Body of pancreas (tissue), 4 donors: Measurements from ENCODE around the gene CYP2W1. TPM values are rescaled to one million over a fixed set of nuclear protein-coding genes. Genes with fewer than 3 reads are reported as not detected.

Experiments
- ATAC-seq: fragments of 150-250 bp; one replicate; pipeline ENCODE4 v1.9.1; 2016
- DNase-seq, 4 donors: peaks; one replicate each; pipeline ENCODE4 v3.0.0-alpha.2; 2019
- H3K27ac ChIP-seq, 4 donors: fragments of 200-600 bp; sonication (generic); 1 replicate in 3 of 4; 2 replicates in 1 of 4; pipeline versions ENCODE4 v1.5.1 to v1.6.1; 2016 to 2019; ENCODE audit warnings: mild to moderate bottlenecking in 1 of 4, mixed read lengths in 1 of 4, moderate library complexity in 1 of 4
- H3K27me3 ChIP-seq, 2 donors: fragments of 200-600 bp; sonication (generic); one replicate each; pipeline ENCODE4 v1.6.0; 2016; ENCODE audit warnings: mild to moderate bottlenecking in 1 of 2
- H3K36me3 ChIP-seq, 2 donors: fragments of 200-600 bp; sonication (generic); replicated peaks in 1 of 2; 2 replicates each; pipeline ENCODE4 v1.5.1; 2016; ENCODE audit warnings: low read depth in 2 of 2; ENCODE audit not compliant: insufficient read depth in 1 of 2
- H3K4me1 ChIP-seq: fragments of 200-600 bp; sonication (generic); one replicate; pipeline ENCODE4 v1.6.0; 2016
- H3K4me3 ChIP-seq, 2 donors: fragments of 200-600 bp; sonication (generic); 1 replicate in 1 of 2; 2 replicates in 1 of 2; pipeline ENCODE4 v1.5.1; 2016 to 2019
- H3K9me3 ChIP-seq, 3 donors: fragments of 200-600 bp; sonication (generic); 1 replicate in 2 of 3; 2 replicates in 1 of 3; pipeline ENCODE4 v1.5.1; 2016
- CTCF ChIP-seq, 7 experiments: fragments of 450-650 bp in 4 of 7; fragments of 200-600 bp in 3 of 7; sonication (generic) in 3 of 7; IDR thresholded peaks; one replicate each; pipeline ENCODE4 v1.5.1; 2016 to 2019; ENCODE audit warnings: antibody characterized with exemption in 7 of 7
- POLR2A ChIP-seq, 3 donors: fragments of 450-650 bp; IDR thresholded peaks; one replicate each; pipeline ENCODE4 v1.6.1; 2016; ENCODE audit warnings: antibody characterized with exemption in 3 of 3, mild to moderate bottlenecking in 2 of 3
- WGBS, 2 donors: methylation state at CpG; one replicate each; pipeline ENCODE4 v1.1.5; 2017; 5-methylcytosine and 5-hydroxymethylcytosine counted together
- intact Hi-C: fragments of 100-400 bp; cut with DNase I; formaldehyde crosslinking; loops from one replicate; pipeline ENCODE4 v1.15.1; 2023
- total RNA-seq, 2 donors: library from RNA; depleted of rRNA; stranded (reverse); fragments of >200 nt; gene quantifications; one replicate each; pipeline ENCODE4 v1.1.0, GENCODE V29; 2016

Gene CYP2W1
- total RNA-seq, 2 donors from 2014 or later = not detected

GRCh38 chr7:970744-971143 is 12.2 kb upstream of the CYP2W1 start:
- H3K4me1 ChIP-seq = peaks cover 28% of the 10 kb centered on the region
- intact Hi-C loops = no loop called here
- WGBS, 2 donors = 86 to 88% methylated on average over 5 to 6 of the region's 6 CpGs
- ATAC-seq (no peak), DNase-seq (no peak)
- no peak overlapping the region for H3K4me3 ChIP-seq
- no peaks in the 10 kb centered on the region for H3K9me3 ChIP-seq
- H3K36me3 ChIP-seq = peaks cover 6 to 15% of the 10 kb centered on the region in 2 donors
- TF ChIP-seq CTCF (IDR thresholded peaks at IDR 0.05) (no peak), POLR2A (IDR thresholded peaks at IDR 0.05) (no peak)
- H3K27me3 ChIP-seq = no peaks in the 10 kb centered on the region
- H3K27ac ChIP-seq = no peak overlapping the region

GRCh38 chr7:972110-972509 is 10.9 kb upstream of the CYP2W1 start:
- peak overlapping the region in 2 of 4 donors; percentile 18 to 51 for H3K27ac ChIP-seq
- intact Hi-C loops = no loop called here
- no peaks in the 10 kb centered on the region for H3K27me3 ChIP-seq
- WGBS, 2 donors = 85 to 90% methylated on average over 12 of the region's 12 CpGs
- H3K9me3 ChIP-seq = no peaks in the 10 kb centered on the region
- no peak for DNase-seq
- H3K36me3 ChIP-seq = peaks cover 6 to 14% of the 10 kb centered on the region in 2 donors
- peaks cover 42% of the 10 kb centered on the region for H3K4me1 ChIP-seq
- no peak for ATAC-seq
- no peak for TF ChIP-seq CTCF (IDR thresholded peaks at IDR 0.05)
- TF ChIP-seq POLR2A (IDR thresholded peaks at IDR 0.05) = no peak
- H3K4me3 ChIP-seq = no peak overlapping the region

GRCh38 chr7:972676-973309 is 10.2 kb upstream of the CYP2W1 start:
- WGBS, 2 donors = 30 to 33% methylated on average over 10 of the region's 10 CpGs
- ATAC-seq (no peak), DNase-seq (no peak)
- intact Hi-C loops = no loop called here
- peaks cover 49% of the 10 kb centered on the region for H3K4me1 ChIP-seq
- TF ChIP-seq POLR2A (IDR thresholded peaks at IDR 0.05) (no peak), CTCF (IDR thresholded peaks at IDR 0.05) (no peak)
- peaks cover 4 to 7% of the 10 kb centered on the region in 2 donors for H3K36me3 ChIP-seq
- peak overlapping the region in 3 of 4 donors; percentile 7 to 51 (median 18) for H3K27ac ChIP-seq
- no peak overlapping the region for H3K4me3 ChIP-seq
- H3K27me3 ChIP-seq = no peaks in the 10 kb centered on the region
- H3K9me3 ChIP-seq = no peaks in the 10 kb centered on the region

- peaks cover 54% of the 10 kb centered on the region for H3K4me1 ChIP-seq
- no peak overlapping the region for H3K4me3 ChIP-seq
- intact Hi-C loops = no loop called here
- H3K36me3 ChIP-seq = peaks cover 2 to 4% of the 10 kb centered on the region in 2 donors
- no peak for DNase-seq
- no peak for TF ChIP-seq CTCF (IDR thresholded peaks at IDR 0.05)
- no peak for TF ChIP-seq POLR2A (IDR thresholded peaks at IDR 0.05)
- H3K27ac ChIP-seq = peak overlapping the region in 3 of 4 donors; percentile 7 to 51 (median 18)
- no peaks in the 10 kb centered on the region for H3K27me3 ChIP-seq
- no peak for ATAC-seq
- 58 to 78% methylated on average over 9 of the region's 9 CpGs for WGBS, 2 donors
- no peaks in the 10 kb centered on the region for H3K9me3 ChIP-seq
Measured at GRCh38 chr7:973312-973711, 9.7 kb upstream of the CYP2W1 start.

- ATAC-seq (no peak), DNase-seq (no peak)
- WGBS, 2 donors = 19 to 24% methylated on average over 7 of the region's 7 CpGs
- H3K4me3 ChIP-seq = peak overlapping the region in 1 of 2 donors; percentile 98
- TF ChIP-seq POLR2A (IDR thresholded peaks at IDR 0.05) (no peak), CTCF (IDR thresholded peaks at IDR 0.05) (no peak)
- H3K27ac ChIP-seq = peak overlapping the region in 2 of 4 donors; percentile 99
- H3K27me3 ChIP-seq = no peaks in the 10 kb centered on the region
- H3K4me1 ChIP-seq = peaks cover 62% of the 10 kb centered on the region
- no peaks in the 10 kb centered on the region for H3K36me3 ChIP-seq
- intact Hi-C loops = no loop called here
- H3K9me3 ChIP-seq = no peaks in the 10 kb centered on the region
Measured at GRCh38 chr7:974172-974571, 8.8 kb upstream of the CYP2W1 start.
